K562 (cell line): ENCODE results near the gene ADAT3. TPM values are rescaled to one million over a fixed set of nuclear protein-coding genes. Genes with fewer than 3 reads are reported as not detected.
A peak's percentile ranks its signal among the peaks of the same experiment; 100 is the strongest.

ENCODE experiments used
- BRCA1 ChIP-seq, 2 experiments: fragments of 450-650 bp in 1 of 2; sonication (generic) in 1 of 2; formaldehyde crosslinking in 1 of 2; IDR thresholded peaks; 2 replicates each; pipeline versions ENCODE4 v1.5.0 to v1.6.1; 2017 to 2020; ENCODE audit warnings: mild to moderate bottlenecking in 1 of 2, missing genetic modification reagents in 1 of 2
- CEBPB ChIP-seq: fragments of 450-650 bp; IDR thresholded peaks from 2 replicates; pipeline ENCODE4 v1.6.1; 2016; ENCODE audit warnings: missing genetic modification characterization, missing compliant biosample characterization
- RBM14 ChIP-seq: fragments of 200-400 bp; formaldehyde crosslinking; IDR thresholded peaks from 2 replicates; pipeline ENCODE4 v1.6.1; 2018; ENCODE audit warnings: low read depth, mild to moderate bottlenecking, low read length, moderate library complexity, borderline replicate concordance; ENCODE audit not compliant: insufficient read depth
- ZNF212 ChIP-seq: fragments of 450-650 bp; formaldehyde crosslinking; IDR thresholded peaks from 2 replicates; pipeline ENCODE4 v1.4.0; 2020; ENCODE audit warnings: mild to moderate bottlenecking
- ZNF785 ChIP-seq: fragments of 250-450 bp; sonication (Bioruptor Pico); IDR thresholded peaks from 2 replicates; pipeline ENCODE4 v1.4.0; 2020; ENCODE audit warnings: mild to moderate bottlenecking
- polyA plus RNA-seq, 8 experiments: library from polyadenylated mRNA; depleted of rRNA in 4 of 8; stranded (reverse) in 5 of 8; unstranded in 3 of 8; fragments of >200 nt; fragmentation: Nextera tagmentation in 2 of 8; fragmentation: Illumina TruSeq in 1 of 8; extraction: Ambion mirVana in 2 of 8; extraction: Trizol in 1 of 8; gene quantifications; 2 replicates each; pipeline versions ENCODE4 v1.2.1 to v1.2.3, GENCODE V29; 2011 to 2014; ENCODE audit warnings: inconsistent platforms in 1 of 8, missing spikeins in 1 of 8
- total RNA-seq, 7 experiments: library from RNA; depleted of rRNA in 6 of 7; stranded (reverse); fragments of >200 nt in 6 of 7; fragmentation: Illumina TruSeq in 2 of 7; extraction: Trizol in 2 of 7; gene quantifications; 2 replicates each; pipeline versions ENCODE4 v1.2.1 to v1.2.3, GENCODE V29; 2011 to 2021; ENCODE audit warnings: low replicate concordance in 1 of 7
- TF ChIP-seq, protein P1 (sequence below): fragments of 450-650 bp; IDR thresholded peaks from 2 replicates; pipeline ENCODE4 v1.6.1; 2016; ENCODE audit warnings: mild to moderate bottlenecking, moderate library complexity
- TF ChIP-seq, protein P2 (sequence below): fragments of 150-350 bp; IDR thresholded peaks from 2 replicates; pipeline ENCODE4 v1.6.1; 2014; ENCODE audit warnings: low read depth, mild to moderate bottlenecking, low read length, borderline replicate concordance
- TF ChIP-seq, protein P3 (sequence below), 2 experiments: IDR thresholded peaks; 2 replicates each; pipeline ENCODE4 v1.6.1; 2011; ENCODE audit warnings: borderline replicate concordance in 1 of 2, control low read depth in 1 of 2, low read depth in 1 of 2, low read length in 1 of 2, mild to moderate bottlenecking in 1 of 2, mixed read lengths in 1 of 2, moderate library complexity in 1 of 2; ENCODE audit not compliant: insufficient read depth in 1 of 2, insufficient read length in 1 of 2, poor library complexity in 1 of 2, severe bottlenecking in 1 of 2; ENCODE audit errors: extremely low read depth in 1 of 2

The ADAT3 gene
- total and polyA plus RNA-seq, 9 of the 15 experiments (the other 6 are each of a cell fraction or from before 2014, with no cell fraction given) = 0.67 to 15.6 (median 7.8) TPM; not detected in 4

DNA sequence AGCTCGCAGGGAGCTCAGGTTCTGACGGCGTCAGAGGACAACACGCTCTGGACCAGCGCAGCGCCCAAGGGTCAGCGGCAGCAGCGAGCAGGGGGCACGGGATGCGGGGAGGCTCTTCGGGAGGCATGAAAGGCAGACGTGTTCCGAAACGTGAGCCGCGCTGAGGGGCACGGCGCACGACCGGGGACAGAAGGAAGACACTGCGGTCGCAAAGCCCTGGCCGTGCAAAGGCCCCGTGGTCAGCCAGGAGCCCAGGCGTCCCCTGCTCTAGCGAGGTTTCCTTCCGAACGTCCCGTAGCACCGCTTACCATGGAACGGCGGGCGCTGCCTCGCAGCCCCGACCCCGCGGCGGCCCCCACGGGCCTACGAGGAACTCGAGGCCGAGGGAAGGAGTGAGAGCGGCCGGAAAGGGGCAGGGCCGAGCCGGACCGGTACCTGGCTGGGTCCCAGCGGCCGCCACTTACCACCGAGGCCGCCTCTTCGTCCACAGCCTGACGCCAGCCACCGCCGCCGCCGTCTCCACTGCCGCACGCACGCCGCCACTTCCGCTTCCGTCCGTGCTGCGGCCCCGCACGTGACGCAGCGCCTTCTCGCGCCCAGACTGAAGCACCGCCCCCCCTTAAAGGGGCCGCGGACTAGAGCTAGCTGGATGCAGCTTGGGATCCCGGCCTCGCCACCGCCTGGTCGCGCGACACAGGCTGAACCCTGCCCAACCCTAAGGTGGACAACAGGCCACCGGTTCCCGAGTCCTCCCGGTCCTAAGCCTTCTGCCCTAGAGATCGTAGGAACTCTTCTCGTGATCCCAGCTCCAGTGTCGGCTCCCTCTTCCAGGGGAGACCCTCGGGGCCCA, 29.3 kb upstream of the ADAT3 start (continued):
- TF ChIP-seq, protein P1, sequence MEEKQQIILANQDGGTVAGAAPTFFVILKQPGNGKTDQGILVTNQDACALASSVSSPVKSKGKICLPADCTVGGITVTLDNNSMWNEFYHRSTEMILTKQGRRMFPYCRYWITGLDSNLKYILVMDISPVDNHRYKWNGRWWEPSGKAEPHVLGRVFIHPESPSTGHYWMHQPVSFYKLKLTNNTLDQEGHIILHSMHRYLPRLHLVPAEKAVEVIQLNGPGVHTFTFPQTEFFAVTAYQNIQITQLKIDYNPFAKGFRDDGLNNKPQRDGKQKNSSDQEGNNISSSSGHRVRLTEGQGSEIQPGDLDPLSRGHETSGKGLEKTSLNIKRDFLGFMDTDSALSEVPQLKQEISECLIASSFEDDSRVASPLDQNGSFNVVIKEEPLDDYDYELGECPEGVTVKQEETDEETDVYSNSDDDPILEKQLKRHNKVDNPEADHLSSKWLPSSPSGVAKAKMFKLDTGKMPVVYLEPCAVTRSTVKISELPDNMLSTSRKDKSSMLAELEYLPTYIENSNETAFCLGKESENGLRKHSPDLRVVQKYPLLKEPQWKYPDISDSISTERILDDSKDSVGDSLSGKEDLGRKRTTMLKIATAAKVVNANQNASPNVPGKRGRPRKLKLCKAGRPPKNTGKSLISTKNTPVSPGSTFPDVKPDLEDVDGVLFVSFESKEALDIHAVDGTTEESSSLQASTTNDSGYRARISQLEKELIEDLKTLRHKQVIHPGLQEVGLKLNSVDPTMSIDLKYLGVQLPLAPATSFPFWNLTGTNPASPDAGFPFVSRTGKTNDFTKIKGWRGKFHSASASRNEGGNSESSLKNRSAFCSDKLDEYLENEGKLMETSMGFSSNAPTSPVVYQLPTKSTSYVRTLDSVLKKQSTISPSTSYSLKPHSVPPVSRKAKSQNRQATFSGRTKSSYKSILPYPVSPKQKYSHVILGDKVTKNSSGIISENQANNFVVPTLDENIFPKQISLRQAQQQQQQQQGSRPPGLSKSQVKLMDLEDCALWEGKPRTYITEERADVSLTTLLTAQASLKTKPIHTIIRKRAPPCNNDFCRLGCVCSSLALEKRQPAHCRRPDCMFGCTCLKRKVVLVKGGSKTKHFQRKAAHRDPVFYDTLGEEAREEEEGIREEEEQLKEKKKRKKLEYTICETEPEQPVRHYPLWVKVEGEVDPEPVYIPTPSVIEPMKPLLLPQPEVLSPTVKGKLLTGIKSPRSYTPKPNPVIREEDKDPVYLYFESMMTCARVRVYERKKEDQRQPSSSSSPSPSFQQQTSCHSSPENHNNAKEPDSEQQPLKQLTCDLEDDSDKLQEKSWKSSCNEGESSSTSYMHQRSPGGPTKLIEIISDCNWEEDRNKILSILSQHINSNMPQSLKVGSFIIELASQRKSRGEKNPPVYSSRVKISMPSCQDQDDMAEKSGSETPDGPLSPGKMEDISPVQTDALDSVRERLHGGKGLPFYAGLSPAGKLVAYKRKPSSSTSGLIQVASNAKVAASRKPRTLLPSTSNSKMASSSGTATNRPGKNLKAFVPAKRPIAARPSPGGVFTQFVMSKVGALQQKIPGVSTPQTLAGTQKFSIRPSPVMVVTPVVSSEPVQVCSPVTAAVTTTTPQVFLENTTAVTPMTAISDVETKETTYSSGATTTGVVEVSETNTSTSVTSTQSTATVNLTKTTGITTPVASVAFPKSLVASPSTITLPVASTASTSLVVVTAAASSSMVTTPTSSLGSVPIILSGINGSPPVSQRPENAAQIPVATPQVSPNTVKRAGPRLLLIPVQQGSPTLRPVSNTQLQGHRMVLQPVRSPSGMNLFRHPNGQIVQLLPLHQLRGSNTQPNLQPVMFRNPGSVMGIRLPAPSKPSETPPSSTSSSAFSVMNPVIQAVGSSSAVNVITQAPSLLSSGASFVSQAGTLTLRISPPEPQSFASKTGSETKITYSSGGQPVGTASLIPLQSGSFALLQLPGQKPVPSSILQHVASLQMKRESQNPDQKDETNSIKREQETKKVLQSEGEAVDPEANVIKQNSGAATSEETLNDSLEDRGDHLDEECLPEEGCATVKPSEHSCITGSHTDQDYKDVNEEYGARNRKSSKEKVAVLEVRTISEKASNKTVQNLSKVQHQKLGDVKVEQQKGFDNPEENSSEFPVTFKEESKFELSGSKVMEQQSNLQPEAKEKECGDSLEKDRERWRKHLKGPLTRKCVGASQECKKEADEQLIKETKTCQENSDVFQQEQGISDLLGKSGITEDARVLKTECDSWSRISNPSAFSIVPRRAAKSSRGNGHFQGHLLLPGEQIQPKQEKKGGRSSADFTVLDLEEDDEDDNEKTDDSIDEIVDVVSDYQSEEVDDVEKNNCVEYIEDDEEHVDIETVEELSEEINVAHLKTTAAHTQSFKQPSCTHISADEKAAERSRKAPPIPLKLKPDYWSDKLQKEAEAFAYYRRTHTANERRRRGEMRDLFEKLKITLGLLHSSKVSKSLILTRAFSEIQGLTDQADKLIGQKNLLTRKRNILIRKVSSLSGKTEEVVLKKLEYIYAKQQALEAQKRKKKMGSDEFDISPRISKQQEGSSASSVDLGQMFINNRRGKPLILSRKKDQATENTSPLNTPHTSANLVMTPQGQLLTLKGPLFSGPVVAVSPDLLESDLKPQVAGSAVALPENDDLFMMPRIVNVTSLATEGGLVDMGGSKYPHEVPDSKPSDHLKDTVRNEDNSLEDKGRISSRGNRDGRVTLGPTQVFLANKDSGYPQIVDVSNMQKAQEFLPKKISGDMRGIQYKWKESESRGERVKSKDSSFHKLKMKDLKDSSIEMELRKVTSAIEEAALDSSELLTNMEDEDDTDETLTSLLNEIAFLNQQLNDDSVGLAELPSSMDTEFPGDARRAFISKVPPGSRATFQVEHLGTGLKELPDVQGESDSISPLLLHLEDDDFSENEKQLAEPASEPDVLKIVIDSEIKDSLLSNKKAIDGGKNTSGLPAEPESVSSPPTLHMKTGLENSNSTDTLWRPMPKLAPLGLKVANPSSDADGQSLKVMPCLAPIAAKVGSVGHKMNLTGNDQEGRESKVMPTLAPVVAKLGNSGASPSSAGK = peak; percentile 92
- TF ChIP-seq ZNF212 (CRISPR knock-in tag) (no peak), BRCA1 (IDR thresholded peaks at IDR 0.05) (no peak), BRCA1 (CRISPR knock-in tag; IDR thresholded peaks at IDR 0.05) (0 out of 2 replicates have a peak, but pooled peaks have one; percentile 75), CEBPB (no peak), ZNF785 (CRISPR knock-in tag) (no peak), RBM14 (0 out of 2 replicates have a peak, but pooled peaks have one; percentile 79)
- TF ChIP-seq, protein P2, sequence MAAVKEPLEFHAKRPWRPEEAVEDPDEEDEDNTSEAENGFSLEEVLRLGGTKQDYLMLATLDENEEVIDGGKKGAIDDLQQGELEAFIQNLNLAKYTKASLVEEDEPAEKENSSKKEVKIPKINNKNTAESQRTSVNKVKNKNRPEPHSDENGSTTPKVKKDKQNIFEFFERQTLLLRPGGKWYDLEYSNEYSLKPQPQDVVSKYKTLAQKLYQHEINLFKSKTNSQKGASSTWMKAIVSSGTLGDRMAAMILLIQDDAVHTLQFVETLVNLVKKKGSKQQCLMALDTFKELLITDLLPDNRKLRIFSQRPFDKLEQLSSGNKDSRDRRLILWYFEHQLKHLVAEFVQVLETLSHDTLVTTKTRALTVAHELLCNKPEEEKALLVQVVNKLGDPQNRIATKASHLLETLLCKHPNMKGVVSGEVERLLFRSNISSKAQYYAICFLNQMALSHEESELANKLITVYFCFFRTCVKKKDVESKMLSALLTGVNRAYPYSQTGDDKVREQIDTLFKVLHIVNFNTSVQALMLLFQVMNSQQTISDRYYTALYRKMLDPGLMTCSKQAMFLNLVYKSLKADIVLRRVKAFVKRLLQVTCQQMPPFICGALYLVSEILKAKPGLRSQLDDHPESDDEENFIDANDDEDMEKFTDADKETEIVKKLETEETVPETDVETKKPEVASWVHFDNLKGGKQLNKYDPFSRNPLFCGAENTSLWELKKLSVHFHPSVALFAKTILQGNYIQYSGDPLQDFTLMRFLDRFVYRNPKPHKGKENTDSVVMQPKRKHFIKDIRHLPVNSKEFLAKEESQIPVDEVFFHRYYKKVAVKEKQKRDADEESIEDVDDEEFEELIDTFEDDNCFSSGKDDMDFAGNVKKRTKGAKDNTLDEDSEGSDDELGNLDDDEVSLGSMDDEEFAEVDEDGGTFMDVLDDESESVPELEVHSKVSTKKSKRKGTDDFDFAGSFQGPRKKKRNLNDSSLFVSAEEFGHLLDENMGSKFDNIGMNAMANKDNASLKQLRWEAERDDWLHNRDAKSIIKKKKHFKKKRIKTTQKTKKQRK = no peak
- TF ChIP-seq, protein P3, sequence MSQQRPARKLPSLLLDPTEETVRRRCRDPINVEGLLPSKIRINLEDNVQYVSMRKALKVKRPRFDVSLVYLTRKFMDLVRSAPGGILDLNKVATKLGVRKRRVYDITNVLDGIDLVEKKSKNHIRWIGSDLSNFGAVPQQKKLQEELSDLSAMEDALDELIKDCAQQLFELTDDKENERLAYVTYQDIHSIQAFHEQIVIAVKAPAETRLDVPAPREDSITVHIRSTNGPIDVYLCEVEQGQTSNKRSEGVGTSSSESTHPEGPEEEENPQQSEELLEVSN (IDR thresholded peaks at IDR 0.05; ENCODE audit: borderline replicate concordance in 1 of 2, extremely low read depth in 1 of 2, insufficient read depth in 1 of 2, insufficient read length in 1 of 2, low read depth in 1 of 2, low read length in 1 of 2, poor library complexity in 1 of 2, severe bottlenecking in 1 of 2) = peak; percentile 89 to 92
